Mesenchymal stem cell (in vitro differentiated cells and primary cell): ENCODE results near the gene DDX56.
A peak's percentile ranks its signal among the peaks of the same experiment; 100 is the strongest.

Experiments
- DNase-seq: peaks from one replicate; pipeline ENCODE4 v3.0.0-alpha.2; 2013
- H2AFZ ChIP-seq: one replicate; pipeline ENCODE4 v1.6.1; 2013; ENCODE audit warnings: low read depth, mild to moderate bottlenecking, control low read depth, inconsistent platforms, low read length, moderate library complexity
- H2AK5ac ChIP-seq: 2 replicates; pipeline ENCODE4 v1.6.1; 2013; ENCODE audit warnings: low read length, moderate library complexity, mild to moderate bottlenecking, inconsistent platforms; ENCODE audit not compliant: severe bottlenecking
- H2BK120ac ChIP-seq: one replicate; pipeline ENCODE4 v1.6.1; 2013; ENCODE audit warnings: low read depth, mild to moderate bottlenecking, inconsistent platforms, low read length, moderate library complexity
- H2BK12ac ChIP-seq, 2 experiments: one replicate each; pipeline ENCODE4 v1.6.1; 2013; ENCODE audit warnings: inconsistent platforms in 2 of 2, low read length in 2 of 2, mild to moderate bottlenecking in 2 of 2, moderate library complexity in 2 of 2, control low read depth in 1 of 2
- H2BK15ac ChIP-seq: one replicate; pipeline ENCODE4 v1.6.1; 2013; ENCODE audit warnings: mild to moderate bottlenecking, low read depth, inconsistent platforms; ENCODE audit not compliant: poor library complexity, severe bottlenecking
- H2BK5ac ChIP-seq: 2 replicates; pipeline ENCODE4 v1.6.1; 2013; ENCODE audit warnings: low read depth, mild to moderate bottlenecking, low read length, control low read depth, inconsistent platforms; ENCODE audit not compliant: poor library complexity, severe bottlenecking
- H3K14ac ChIP-seq, 2 experiments: one replicate each; pipeline ENCODE4 v1.6.1; 2013; ENCODE audit warnings: inconsistent platforms in 2 of 2, low read length in 2 of 2, control low read depth in 1 of 2, mild to moderate bottlenecking in 1 of 2, moderate library complexity in 1 of 2
- H3K18ac ChIP-seq, 2 experiments: one replicate each; pipeline ENCODE4 v1.6.1; 2013; ENCODE audit warnings: inconsistent platforms in 2 of 2, low read length in 2 of 2, control low read depth in 1 of 2, low read depth in 1 of 2, mild to moderate bottlenecking in 1 of 2
- H3K23ac ChIP-seq, 2 experiments: one replicate each; pipeline ENCODE4 v1.6.1; 2013; ENCODE audit warnings: inconsistent platforms in 2 of 2, low read length in 2 of 2, mild to moderate bottlenecking in 2 of 2, moderate library complexity in 2 of 2, control low read depth in 1 of 2
- H3K27ac ChIP-seq: 2 replicates; pipeline ENCODE4 v1.5.1; 2013; ENCODE audit warnings: mild to moderate bottlenecking, moderate library complexity, low read length, control low read depth, inconsistent platforms; ENCODE audit not compliant: poor library complexity, severe bottlenecking
- H3K27me3 ChIP-seq, 2 experiments: 2 replicates each; pipeline versions ENCODE4 v1.6.1 to v1.7.0; 2013; ENCODE audit warnings: low read length in 2 of 2, mild to moderate bottlenecking in 2 of 2, moderate library complexity in 2 of 2, control low read depth in 1 of 2, inconsistent platforms in 1 of 2; ENCODE audit not compliant: control insufficient read depth in 1 of 2, insufficient read depth in 1 of 2
- H3K36me3 ChIP-seq, 2 experiments: 2 replicates each; pipeline versions ENCODE4 v1.6.1 to v1.7.0; 2013; ENCODE audit warnings: low read length in 2 of 2, control low read depth in 1 of 2, inconsistent platforms in 1 of 2, low read depth in 1 of 2, mild to moderate bottlenecking in 1 of 2; ENCODE audit not compliant: insufficient read depth in 2 of 2, control insufficient read depth in 1 of 2
- H3K4ac ChIP-seq, 2 experiments: one replicate each; pipeline ENCODE4 v1.6.1; 2013; ENCODE audit warnings: inconsistent platforms in 2 of 2, low read length in 2 of 2, mild to moderate bottlenecking in 2 of 2, moderate library complexity in 2 of 2, control low read depth in 1 of 2, low read depth in 1 of 2
- H3K4me1 ChIP-seq: 2 replicates; pipeline ENCODE4 v1.6.1; 2013; ENCODE audit warnings: low read depth, low read length, control low read depth; ENCODE audit not compliant: control insufficient read depth, insufficient read depth
- H3K4me2 ChIP-seq: 2 replicates; pipeline ENCODE4 v1.6.1; 2013; ENCODE audit warnings: low read length, mild to moderate bottlenecking, inconsistent platforms; ENCODE audit not compliant: poor library complexity, severe bottlenecking
- H3K4me3 ChIP-seq, 2 experiments: 2 replicates each; pipeline versions ENCODE4 v1.5.1 to v1.7.0; 2013; ENCODE audit warnings: low read length in 2 of 2, mild to moderate bottlenecking in 2 of 2, control low read depth in 1 of 2, low read depth in 1 of 2; ENCODE audit not compliant: insufficient read depth in 1 of 2
- H3K79me1 ChIP-seq: replicated peaks from 2 replicates; pipeline ENCODE4 v1.6.1; 2013; ENCODE audit warnings: mild to moderate bottlenecking, control low read depth, low read length, inconsistent platforms; ENCODE audit not compliant: poor library complexity, severe bottlenecking
- H3K9ac ChIP-seq: 2 replicates; pipeline ENCODE4 v1.7.0; 2013; ENCODE audit warnings: mild to moderate bottlenecking, low read length, moderate library complexity
- H3K9me3 ChIP-seq: 2 replicates; pipeline ENCODE4 v1.7.0; 2013; ENCODE audit warnings: mild to moderate bottlenecking, low read length; ENCODE audit not compliant: control insufficient read depth
- H4K8ac ChIP-seq: one replicate; pipeline ENCODE4 v1.6.1; 2013; ENCODE audit warnings: inconsistent platforms, mild to moderate bottlenecking, low read length, moderate library complexity
- H4K91ac ChIP-seq: one replicate; pipeline ENCODE4 v1.6.1; 2013; ENCODE audit warnings: mild to moderate bottlenecking, low read length, inconsistent platforms
- WGBS: methylation state at CpG from one replicate; pipeline ENCODE4 v1.1.7; 2013; ENCODE audit warnings: mixed read lengths; 5-methylcytosine and 5-hydroxymethylcytosine counted together

The DDX56 gene

DNA sequence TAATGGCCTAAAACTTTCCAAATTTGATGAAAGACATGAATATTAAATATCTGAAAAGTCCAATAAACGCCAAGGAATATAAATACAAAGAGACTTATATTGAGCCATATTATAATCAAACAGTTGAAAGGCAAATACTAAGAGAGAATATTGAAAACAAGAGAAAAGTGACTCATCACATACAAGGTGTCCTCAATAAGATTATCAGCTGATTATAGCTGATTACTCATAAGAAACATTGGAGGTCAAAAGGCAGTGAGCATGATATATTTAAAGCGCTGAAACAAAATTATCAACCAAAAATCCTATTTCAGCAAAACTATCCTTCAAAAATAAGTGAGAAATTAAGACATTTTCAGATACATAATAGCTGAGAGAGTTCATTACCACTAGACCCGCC lies 24.8 kb downstream of the DDX56 start:
- Histone ChIP-seq H2BK12ac (no peak overlapping the region), H3K4me3 (no peak overlapping the region), H2AFZ (no peak overlapping the region), H3K9me3 (no peaks in the 10 kb centered on the region), H4K8ac (no peak overlapping the region), H4K91ac (no peak overlapping the region), H2BK120ac (no peak overlapping the region), H2BK5ac (no peak overlapping the region), H3K27ac (no peak overlapping the region), H3K18ac (no peak overlapping the region), H3K14ac (no peak overlapping the region), H3K23ac (no peak overlapping the region), H3K27me3 (peaks cover 3 to 5% of the 10 kb centered on the region in 2 experiments), H3K4me2 (no peak overlapping the region), H2BK15ac (no peak overlapping the region), H3K4ac (no peak overlapping the region), H3K4me1 (peaks cover 2% of the 10 kb centered on the region), H3K9ac (no peak overlapping the region), H3K36me3 (no peaks in the 10 kb centered on the region), H2AK5ac (no peak overlapping the region), H3K79me1 (no peaks in the 10 kb centered on the region)
- WGBS = no CpG with 5 or more reads among the region's 3 CpGs
- DNase-seq = no peak

DNA sequence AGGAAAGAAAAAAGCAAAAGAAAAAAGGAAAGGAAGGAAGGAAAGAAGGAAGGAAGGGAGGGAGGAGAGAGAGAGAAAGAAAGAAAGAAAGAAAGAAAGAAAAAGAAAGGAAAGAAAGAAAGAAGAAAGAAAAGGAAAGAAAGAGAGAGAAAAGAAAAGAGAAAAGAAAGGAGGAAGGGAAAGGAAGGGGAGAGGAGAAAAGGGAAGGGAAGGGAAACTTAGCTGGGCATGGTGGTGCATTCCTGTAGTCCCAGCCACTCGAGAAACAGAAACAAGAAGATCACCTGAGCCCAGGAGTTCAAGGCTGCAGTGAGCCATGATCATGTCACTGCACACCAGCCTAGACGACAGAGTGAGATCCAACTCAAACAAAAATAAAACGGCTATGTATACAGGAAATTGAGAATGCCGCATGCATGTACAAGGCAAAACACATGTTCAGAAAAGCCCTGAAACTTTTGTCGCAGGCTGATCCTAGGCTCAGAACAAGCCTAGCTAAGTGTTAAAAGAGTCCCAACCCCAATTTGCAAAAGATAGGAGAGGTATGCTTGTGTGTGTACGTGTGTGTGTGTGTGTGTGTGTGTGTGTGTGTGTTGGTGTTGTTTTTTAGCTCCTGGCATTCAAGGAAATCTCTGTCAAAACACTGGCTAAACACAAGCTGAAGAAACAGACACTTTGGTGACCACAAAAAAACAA lies 26.0 kb downstream of the DDX56 start:
- Histone ChIP-seq H2AK5ac (no peak overlapping the region), H2AFZ (no peak overlapping the region), H4K91ac (no peak overlapping the region), H4K8ac (no peak overlapping the region), H3K4me2 (peak overlapping the region; percentile 1), H3K9ac (no peak overlapping the region), H3K27me3 (peaks cover 3 to 5% of the 10 kb centered on the region in 2 experiments), H2BK12ac (no peak overlapping the region), H3K4me3 (no peak overlapping the region), H3K14ac (no peak overlapping the region), H3K23ac (no peak overlapping the region), H3K4me1 (peaks cover 2% of the 10 kb centered on the region), H3K9me3 (no peaks in the 10 kb centered on the region), H3K27ac (no peak overlapping the region), H2BK15ac (no peak overlapping the region), H3K36me3 (no peaks in the 10 kb centered on the region), H3K18ac (no peak overlapping the region), H2BK120ac (no peak overlapping the region), H3K79me1 (no peaks in the 10 kb centered on the region), H3K4ac (no peak overlapping the region), H2BK5ac (no peak overlapping the region)
- DNase-seq = peak; percentile 7
- WGBS = 73% methylated on average over 6 of the region's 6 CpGs

GRCh38 chr7:44541876-44542610 lies 31.7 kb downstream of the DDX56 start:
- Histone ChIP-seq H3K27ac (no peak overlapping the region), H2BK15ac (no peak overlapping the region), H3K9me3 (no peaks in the 10 kb centered on the region), H3K4ac (no peak overlapping the region), H3K79me1 (no peaks in the 10 kb centered on the region), H3K18ac (no peak overlapping the region), H4K8ac (no peak overlapping the region), H2BK120ac (no peak overlapping the region), H3K27me3 (peaks cover 0 to 9% of the 10 kb centered on the region in 2 experiments), H3K23ac (no peak overlapping the region), H3K4me3 (no peak overlapping the region), H2BK12ac (peak overlapping the region in 1 of 2 experiments; percentile 60), H3K4me1 (peaks cover 7% of the 10 kb centered on the region), H3K36me3 (no peaks in the 10 kb centered on the region), H2AFZ (no peak overlapping the region), H2BK5ac (no peak overlapping the region), H3K4me2 (no peak overlapping the region), H3K9ac (no peak overlapping the region), H4K91ac (no peak overlapping the region), H2AK5ac (no peak overlapping the region), H3K14ac (no peak overlapping the region)
- 90% methylated on average over 6 of the region's 6 CpGs for WGBS
- no peak for DNase-seq

GRCh38 chr7:44541028-44541869 lies 32.5 kb downstream of the DDX56 start, which contains the start of gene NPC1L1:
NPC1L1 (minus strand) TSS chr7:44541330; CDS start chr7:44541259, 71 bp downstream.
- H3K4me1 ChIP-seq = peaks cover 7% of the 10 kb centered on the region
- H3K18ac ChIP-seq = peak within 1 kb of the TSS in 1 of 2 experiments; percentile 5
- peak within 1 kb of the TSS in 1 of 2 experiments; percentile 58 for H3K14ac ChIP-seq
- H2BK120ac ChIP-seq = no peak within 1 kb of the TSS
- H3K4ac ChIP-seq = peak within 1 kb of the TSS in 1 of 2 experiments; percentile 6
- H3K27me3 ChIP-seq = peaks cover 0 to 9% of the 10 kb centered on the region in 2 experiments
- peak within 1 kb of the TSS; percentile 31 for H4K91ac ChIP-seq
- H3K36me3 ChIP-seq = no peaks in the 10 kb centered on the region
- no peak within 1 kb of the TSS for H3K4me2 ChIP-seq
- H3K23ac ChIP-seq = no peak within 1 kb of the TSS
- H4K8ac ChIP-seq = no peak within 1 kb of the TSS
- no peak within 1 kb of the TSS for H2AFZ ChIP-seq
- H3K9me3 ChIP-seq = no peaks in the 10 kb centered on the region
- no peak within 1 kb of the TSS for H2BK15ac ChIP-seq
- H2AK5ac ChIP-seq = no peak within 1 kb of the TSS
- 86% methylated on average over 20 of the region's 20 CpGs for WGBS
- H2BK12ac ChIP-seq = peak within 1 kb of the TSS in 1 of 2 experiments; percentile 60
- no peak within 1 kb of the TSS for H3K9ac ChIP-seq
- no peak within 1 kb of the TSS for H2BK5ac ChIP-seq
- no peaks in the 10 kb centered on the region for H3K79me1 ChIP-seq
- no peak within 1 kb of the TSS for H3K27ac ChIP-seq
- DNase-seq = no peak
- no peak within 1 kb of the TSS for H3K4me3 ChIP-seq
